Measurements from ENCODE around the gene PLXNB3.

PLXNB3 gene

DNA sequence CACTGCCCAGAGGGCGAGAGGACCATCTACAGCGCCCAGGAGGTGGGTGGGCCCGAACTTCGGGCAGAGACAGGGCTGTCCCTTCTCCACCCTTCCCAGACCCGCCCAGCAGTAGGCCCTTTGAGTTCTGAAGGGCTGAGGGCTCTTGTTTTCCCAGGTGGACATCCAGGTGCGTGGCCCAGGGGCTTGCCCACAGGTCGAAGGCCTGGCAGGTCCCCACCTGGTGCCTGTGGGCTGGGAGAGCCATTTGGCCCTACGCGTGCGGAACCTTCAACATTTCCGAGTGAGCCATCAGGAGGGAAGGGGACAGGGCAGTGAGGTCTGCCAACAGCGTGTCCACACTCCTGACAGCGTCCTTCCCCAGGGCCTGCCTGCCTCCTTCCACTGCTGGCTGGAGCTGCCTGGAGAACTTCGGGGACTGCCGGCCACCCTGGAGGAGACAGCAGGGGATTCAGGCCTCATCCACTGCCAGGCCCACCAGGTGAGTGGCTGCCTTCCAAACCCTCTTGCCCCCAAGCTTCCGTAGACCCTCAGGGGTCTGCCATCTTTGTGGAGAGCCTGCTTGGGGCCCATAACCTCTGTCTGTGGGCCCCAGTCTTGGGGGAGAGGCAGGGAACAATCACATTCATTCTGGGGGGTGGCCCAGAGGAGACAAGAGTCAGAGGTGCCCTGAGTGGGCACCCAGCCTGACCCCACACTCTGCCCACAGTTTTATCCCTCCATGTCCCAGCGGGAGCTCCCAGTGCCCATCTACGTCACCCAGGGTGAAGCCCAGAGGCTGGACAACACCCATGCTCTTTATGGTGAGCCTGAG, 6.8 kb downstream of the PLXNB3 start:
- H3K27ac ChIP-seq = no peak overlapping the region
- TF ChIP-seq, protein P1, sequence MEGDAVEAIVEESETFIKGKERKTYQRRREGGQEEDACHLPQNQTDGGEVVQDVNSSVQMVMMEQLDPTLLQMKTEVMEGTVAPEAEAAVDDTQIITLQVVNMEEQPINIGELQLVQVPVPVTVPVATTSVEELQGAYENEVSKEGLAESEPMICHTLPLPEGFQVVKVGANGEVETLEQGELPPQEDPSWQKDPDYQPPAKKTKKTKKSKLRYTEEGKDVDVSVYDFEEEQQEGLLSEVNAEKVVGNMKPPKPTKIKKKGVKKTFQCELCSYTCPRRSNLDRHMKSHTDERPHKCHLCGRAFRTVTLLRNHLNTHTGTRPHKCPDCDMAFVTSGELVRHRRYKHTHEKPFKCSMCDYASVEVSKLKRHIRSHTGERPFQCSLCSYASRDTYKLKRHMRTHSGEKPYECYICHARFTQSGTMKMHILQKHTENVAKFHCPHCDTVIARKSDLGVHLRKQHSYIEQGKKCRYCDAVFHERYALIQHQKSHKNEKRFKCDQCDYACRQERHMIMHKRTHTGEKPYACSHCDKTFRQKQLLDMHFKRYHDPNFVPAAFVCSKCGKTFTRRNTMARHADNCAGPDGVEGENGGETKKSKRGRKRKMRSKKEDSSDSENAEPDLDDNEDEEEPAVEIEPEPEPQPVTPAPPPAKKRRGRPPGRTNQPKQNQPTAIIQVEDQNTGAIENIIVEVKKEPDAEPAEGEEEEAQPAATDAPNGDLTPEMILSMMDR (conservative IDR thresholded peaks at IDR 0.05; ENCODE audit: low read depth, low read length) = no peak
- no peaks in the 10 kb centered on the region for H3K36me3 ChIP-seq (ENCODE audit: insufficient read depth)
- no peaks in the 10 kb centered on the region; the same call in 1 of the 2 replicates for H3K27me3 ChIP-seq (ENCODE audit: insufficient read depth, low read depth)
- no peak overlapping the region for H3K4me2 ChIP-seq
- H3K4me3 ChIP-seq (IDR thresholded peaks at IDR 0.05; ENCODE audit: insufficient read depth, low read depth, low read length) = no peak overlapping the region
- no peaks in the 10 kb centered on the region for H4K20me1 ChIP-seq (ENCODE audit: insufficient read depth)
- no peak overlapping the region for H3K9ac ChIP-seq
- no peaks in the 10 kb centered on the region for H3K79me2 ChIP-seq (ENCODE audit: insufficient read depth, low read depth)
- no peaks in the 10 kb centered on the region for H3K4me1 ChIP-seq (ENCODE audit: low read depth, poor library complexity, severe bottlenecking)
- H2AFZ ChIP-seq (ENCODE audit: low read depth) = no peak overlapping the region

DNA sequence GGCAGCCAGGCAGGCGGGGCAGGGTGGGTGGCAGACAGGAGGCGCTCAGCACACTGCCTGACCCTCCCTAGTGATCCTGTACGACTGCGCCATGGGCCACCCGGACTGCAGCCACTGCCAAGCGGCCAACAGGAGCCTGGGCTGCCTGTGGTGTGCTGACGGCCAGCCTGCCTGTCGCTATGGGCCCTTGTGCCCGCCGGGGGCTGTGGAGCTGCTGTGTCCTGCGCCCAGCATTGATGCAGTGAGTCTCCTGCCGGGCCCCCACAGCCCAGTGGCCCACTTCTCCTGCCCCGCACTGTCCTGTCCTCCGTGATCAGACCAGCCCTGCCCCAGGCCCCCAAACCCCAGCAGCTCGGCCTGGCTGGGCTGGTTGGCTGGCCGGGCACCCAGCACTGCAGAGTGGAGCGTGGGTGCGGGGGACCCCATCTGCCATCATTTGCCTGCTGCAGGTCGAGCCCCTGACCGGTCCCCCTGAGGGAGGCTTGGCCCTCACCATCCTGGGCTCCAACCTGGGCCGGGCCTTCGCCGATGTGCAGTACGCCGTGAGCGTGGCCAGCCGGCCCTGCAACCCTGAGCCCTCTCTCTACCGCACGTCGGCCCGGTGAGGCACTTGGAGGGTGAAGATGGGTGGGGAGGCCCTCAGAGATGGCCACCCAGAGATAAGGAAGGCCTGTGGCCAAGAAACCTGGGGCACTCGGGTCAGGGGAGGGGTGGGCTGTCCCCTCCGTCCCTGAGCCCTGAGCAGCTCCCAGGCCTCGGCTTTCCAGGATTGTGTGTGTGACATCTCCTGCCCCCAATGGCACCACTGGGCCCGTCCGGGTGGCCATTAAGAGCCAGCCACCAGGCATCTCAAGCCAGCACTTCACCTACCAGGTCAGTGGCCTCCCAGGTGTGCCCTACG, 7.6 kb downstream of the PLXNB3 start:
- Histone ChIP-seq H3K27me3 (ENCODE audit: insufficient read depth, low read depth) (no peaks in the 10 kb centered on the region; the same call in 1 of the 2 replicates), H3K4me3 (IDR thresholded peaks at IDR 0.05; ENCODE audit: insufficient read depth, low read depth, low read length) (no peak overlapping the region), H3K27ac (no peak overlapping the region), H3K9ac (no peak overlapping the region), H3K79me2 (ENCODE audit: insufficient read depth, low read depth) (no peaks in the 10 kb centered on the region), H4K20me1 (ENCODE audit: insufficient read depth) (no peaks in the 10 kb centered on the region), H3K4me1 (ENCODE audit: low read depth, poor library complexity, severe bottlenecking) (no peaks in the 10 kb centered on the region), H3K4me2 (no peak overlapping the region), H3K36me3 (ENCODE audit: insufficient read depth) (no peaks in the 10 kb centered on the region), H2AFZ (ENCODE audit: low read depth) (no peak overlapping the region)
- TF ChIP-seq, protein P1 (conservative IDR thresholded peaks at IDR 0.05; ENCODE audit: low read depth, low read length) = no peak

DNA sequence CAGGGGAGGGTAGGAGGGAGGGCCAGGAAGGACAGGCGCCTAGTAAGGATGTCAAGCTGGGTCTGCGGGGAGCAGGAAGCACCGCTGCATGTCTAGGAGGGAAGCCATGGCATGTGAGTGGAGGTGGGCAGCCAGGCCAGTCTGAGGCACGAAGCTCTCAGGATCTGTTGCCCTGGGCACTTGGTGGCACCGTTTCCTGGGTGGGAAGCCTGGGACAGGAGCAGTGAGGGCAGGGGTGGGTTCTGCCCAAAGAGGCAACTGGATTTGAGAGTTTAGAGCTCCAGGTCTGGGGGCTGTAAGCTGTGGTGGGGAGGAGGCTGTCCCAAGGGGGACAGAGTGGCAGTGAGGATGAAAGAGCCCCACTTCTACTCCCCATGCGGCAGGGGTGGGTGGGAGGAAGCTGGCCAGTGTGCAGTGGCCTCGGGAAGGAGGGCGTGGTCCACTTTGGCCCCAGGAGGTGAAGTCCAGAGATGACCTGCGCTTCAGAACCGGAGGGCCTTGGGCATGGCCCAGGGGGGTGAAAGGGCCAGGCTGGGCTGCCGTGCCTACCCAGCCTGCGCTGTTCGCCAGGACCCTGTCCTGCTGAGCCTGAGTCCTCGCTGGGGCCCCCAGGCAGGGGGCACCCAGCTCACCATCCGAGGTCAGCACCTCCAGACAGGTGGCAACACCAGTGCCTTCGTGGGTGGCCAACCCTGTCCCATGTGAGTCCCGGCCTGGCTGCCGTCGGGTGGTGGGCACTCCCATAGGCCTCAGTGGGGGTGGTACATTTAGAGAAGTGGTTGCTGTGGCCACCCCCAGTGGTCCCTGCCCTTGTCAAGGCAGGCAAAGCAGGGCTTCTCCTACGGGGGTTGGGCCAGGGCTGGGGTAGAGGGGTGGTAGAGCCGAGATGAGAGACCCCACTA, 8.5 kb downstream of the PLXNB3 start:
- TF ChIP-seq, protein P1 (conservative IDR thresholded peaks at IDR 0.05; ENCODE audit: low read depth, low read length) = no peak
- Histone ChIP-seq H3K9ac (no peak overlapping the region), H3K4me1 (ENCODE audit: low read depth, poor library complexity, severe bottlenecking) (no peaks in the 10 kb centered on the region), H2AFZ (ENCODE audit: low read depth) (no peak overlapping the region), H3K79me2 (ENCODE audit: insufficient read depth, low read depth) (no peaks in the 10 kb centered on the region), H4K20me1 (ENCODE audit: insufficient read depth) (no peaks in the 10 kb centered on the region), H3K27ac (no peak overlapping the region), H3K4me2 (no peak overlapping the region), H3K27me3 (ENCODE audit: insufficient read depth, low read depth) (no peaks in the 10 kb centered on the region; the same call in 1 of the 2 replicates), H3K4me3 (IDR thresholded peaks at IDR 0.05; ENCODE audit: insufficient read depth, low read depth, low read length) (no peak overlapping the region), H3K36me3 (ENCODE audit: insufficient read depth) (no peaks in the 10 kb centered on the region)

DNA sequence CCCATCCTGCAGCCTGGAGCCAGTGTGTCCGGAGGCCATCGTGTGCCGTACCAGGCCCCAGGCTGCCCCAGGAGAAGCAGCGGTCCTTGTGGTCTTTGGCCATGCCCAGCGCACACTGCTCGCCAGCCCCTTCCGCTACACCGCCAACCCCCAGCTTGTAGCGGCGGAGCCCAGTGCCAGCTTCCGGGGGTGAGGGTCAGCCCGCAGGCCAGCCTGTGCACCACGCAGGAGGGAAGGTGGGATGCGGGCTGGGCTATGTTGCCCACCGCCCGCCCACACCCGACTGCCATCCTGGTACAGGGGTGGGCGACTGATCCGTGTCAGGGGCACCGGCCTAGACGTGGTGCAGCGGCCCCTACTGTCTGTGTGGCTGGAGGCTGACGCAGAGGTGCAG, 9.2 kb downstream of the PLXNB3 start:
- no peaks in the 10 kb centered on the region for H3K79me2 ChIP-seq (ENCODE audit: insufficient read depth, low read depth)
- H3K27me3 ChIP-seq (ENCODE audit: insufficient read depth, low read depth) = no peaks in the 10 kb centered on the region; the same call in 1 of the 2 replicates
- H3K4me1 ChIP-seq (ENCODE audit: low read depth, poor library complexity, severe bottlenecking) = no peaks in the 10 kb centered on the region
- no peak overlapping the region for H3K4me3 ChIP-seq (IDR thresholded peaks at IDR 0.05; ENCODE audit: insufficient read depth, low read depth, low read length)
- H3K27ac ChIP-seq = no peak overlapping the region
- H2AFZ ChIP-seq (ENCODE audit: low read depth) = no peak overlapping the region
- H3K4me2 ChIP-seq = no peak overlapping the region
- TF ChIP-seq, protein P1 (conservative IDR thresholded peaks at IDR 0.05; ENCODE audit: low read depth, low read length) = no peak
- H4K20me1 ChIP-seq (ENCODE audit: insufficient read depth) = no peaks in the 10 kb centered on the region
- no peak overlapping the region for H3K9ac ChIP-seq
- H3K36me3 ChIP-seq (ENCODE audit: insufficient read depth) = no peaks in the 10 kb centered on the region
